GM21447 (cell line): Measurements from ENCODE around the gene AK3.
"Not testable (repeated sequence)": the region's sequence is repeated elsewhere in the genome, so short reads cannot be mapped to it uniquely, and the experiment has no call there.

Experiments
- ATAC-seq: cut with Tn5 transposase; IDR thresholded peaks from one replicate; pipeline ENCODE4 v1.9.1; 2021; ENCODE audit not compliant: unreplicated experiment

Gene AK3

DNA sequence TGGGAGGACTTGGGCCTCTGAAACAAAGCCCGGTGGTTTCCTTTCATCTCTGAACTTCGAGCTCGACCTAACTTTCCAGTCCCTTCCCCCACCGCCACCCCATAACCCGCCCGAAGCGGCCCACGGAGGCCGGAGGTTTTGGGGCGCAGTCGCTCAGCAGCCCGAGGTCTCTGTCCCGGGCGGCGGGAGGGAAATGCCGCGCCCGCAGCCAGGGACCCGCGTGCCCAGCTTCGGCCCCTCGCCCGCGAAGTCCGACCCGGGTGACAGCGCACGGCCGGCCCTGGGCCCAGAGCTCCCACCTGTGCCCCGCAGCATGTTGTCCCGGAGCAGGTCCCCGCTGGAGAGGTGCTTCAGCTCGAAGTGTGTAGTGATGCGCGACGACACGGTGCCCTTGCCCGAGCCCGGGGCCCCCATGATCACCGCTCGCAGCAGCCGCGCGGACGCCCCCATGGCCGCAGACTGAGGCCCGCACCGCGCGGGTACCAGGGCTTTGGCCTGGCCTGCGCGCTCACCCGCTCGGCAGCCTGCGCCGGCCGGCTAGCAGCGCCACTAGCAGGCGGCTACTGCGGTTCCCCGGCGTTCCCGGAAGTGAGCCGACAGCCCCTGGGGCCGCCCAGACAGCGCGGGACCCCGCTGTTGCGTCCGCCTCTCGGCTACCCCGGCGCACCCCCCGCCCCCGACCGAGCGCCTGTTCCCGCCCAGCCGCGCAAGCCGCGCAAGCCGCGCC lies at the start of gene AK3:
AK3 (minus strand) TSS at position 565 of the 727 bp plus-strand sequence; CDS start at position 450, 115 bp downstream.
- ATAC-seq: peak; percentile 79

DNA sequence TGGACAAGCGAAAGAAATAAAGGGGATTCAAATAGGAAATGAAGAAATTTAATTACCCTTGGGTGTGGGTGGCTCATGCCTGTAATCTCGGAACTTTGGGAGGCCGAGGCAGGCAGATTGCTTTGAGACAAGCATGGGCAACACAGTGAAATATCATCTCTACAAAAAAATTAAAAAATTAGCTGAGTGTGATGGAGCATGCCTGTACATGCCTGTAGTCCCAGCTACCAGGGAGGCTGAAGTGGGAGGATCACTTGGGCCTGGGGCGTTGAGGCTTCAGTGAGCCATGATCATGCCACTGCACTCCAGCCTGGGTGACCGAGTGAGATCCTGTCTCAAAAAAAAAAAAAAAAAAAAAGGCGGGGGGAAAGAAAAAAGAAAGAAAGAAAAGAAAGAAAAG lies 47.7 kb upstream of the AK3 start:
- no peak for ATAC-seq

DNA sequence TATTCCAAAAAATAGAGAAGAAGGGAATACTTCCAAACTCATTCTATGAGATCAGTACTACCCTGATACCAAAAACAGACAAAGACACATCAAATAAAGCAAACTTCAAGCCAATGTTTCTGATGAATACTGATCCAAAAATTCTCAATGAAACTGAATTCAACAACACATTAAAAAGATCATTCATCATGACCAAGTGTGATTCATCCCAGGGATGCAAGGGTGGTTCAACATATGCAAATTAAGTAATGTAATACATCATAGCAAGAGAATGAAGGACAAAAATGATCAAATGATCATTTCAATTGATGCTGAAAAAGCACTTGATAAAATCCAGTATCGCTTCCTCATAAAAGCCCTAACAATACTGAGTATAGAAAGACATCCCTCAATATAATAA lies 46.9 kb upstream of the AK3 start:
- no peak for ATAC-seq

DNA sequence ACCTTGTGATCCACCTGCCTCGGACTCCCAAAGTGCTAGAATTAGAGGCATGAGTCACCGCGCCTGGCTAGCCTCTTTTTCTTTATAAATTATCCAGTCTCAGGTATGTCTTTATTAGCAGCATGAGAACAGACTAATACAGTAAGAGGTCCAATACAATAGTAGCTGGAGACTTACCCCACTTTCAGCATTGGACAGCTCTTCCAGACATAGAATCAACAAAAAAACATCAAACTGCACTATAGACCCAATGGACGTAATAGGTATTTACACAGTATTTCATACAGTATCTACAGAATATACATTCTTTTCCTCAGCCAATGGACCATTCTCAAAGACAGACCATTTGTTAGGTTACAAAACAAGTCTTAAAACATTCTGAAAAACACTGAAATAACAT lies 45.6 kb upstream of the AK3 start:
- no peak for ATAC-seq

DNA sequence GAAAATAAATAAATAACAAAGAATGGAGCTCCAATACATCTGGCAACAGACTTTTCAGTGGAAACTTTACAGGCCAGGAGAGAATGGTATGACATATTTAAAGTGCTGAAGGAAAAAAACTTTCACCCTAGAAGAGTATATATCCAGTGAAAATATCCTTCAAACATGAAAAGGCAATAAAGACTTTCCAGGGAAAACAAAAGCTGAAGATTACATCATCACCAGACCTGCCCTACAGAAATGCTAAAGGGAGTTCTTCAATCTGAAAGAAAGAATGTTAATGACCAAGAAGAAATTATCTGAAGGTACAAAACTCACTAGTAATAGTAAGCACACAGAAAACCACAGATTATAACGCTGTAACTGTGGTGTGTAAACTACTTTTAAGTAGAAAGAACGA lies 43.4 kb upstream of the AK3 start:
- ATAC-seq: no peak

DNA sequence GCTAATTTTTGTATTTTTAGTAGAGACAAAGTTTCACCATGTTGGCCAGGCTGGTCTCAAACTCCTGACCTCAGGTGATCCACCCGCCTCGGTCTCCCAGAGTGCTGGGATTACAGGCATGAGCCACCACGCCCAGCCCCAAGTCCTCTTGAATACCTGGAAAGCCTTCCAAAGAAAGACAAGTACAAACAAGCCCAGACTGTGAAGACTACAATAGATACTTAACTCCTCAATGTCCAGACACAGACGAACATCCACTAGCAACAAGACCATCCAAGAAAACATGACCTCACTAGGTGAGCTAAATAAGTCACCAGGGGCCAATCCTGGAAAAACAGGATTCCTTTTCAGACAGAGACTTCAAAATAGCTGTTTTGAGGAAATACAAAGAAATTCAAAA lies 42.2 kb upstream of the AK3 start:
- not testable (repeated sequence) for ATAC-seq

DNA sequence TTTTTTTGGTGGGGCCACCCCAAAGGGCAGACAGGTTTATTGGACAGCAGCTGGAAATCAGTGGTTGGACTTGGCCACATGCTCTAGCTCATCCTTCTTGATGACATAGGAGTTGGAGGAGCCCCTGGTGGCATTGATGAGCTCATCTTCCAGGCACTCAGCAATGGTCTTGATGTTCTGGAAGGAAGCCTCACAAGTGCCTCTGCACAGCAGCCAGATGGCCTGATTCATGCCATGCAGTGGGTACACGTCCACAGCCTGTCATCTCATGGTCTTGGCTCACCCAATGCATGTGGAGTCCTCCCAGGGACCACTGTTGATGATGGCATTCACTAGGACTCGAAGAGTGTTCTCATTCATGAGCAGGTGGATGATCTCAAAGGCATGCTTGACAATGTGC lies 40.4 kb upstream of the AK3 start:
- no peak for ATAC-seq

DNA sequence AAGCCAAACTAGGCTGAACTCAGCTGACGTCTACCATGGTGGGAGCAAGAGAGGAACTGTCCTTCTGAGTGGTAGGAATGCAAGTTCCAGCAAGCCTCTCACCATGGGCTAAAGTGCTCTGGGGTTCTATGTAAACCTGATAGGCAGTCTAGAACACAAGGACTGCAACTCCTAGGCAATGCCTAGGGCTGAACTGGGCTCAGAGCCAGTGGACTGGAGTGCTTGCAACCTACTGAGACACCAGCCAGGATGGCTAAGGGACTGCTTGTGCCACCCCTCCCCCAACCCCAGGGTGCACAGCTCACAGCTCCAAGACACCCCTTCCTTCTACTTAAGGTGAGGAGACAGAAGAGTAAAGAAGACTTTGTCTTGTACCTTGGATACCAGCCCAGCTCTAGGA lies 39.6 kb upstream of the AK3 start:
- ATAC-seq: no peak

DNA sequence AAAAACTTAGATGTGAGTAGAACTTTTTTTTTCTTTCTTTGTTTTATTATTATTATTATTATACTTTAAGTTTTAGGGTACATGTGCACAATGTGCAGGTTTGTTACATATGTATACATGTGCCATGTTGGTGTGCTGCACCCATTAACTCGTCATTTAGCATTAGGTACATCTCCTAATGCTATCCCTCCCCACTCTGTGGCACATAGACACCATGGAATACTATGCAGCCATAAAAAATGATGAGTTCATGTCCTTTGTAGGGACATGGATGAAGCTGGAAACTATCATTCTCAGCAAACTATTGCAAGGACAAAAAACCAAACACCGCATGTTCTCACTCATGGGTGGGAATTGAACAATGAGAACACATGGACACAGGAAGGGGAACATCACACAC lies 34.0 kb upstream of the AK3 start:
- ATAC-seq: not testable (repeated sequence)

DNA sequence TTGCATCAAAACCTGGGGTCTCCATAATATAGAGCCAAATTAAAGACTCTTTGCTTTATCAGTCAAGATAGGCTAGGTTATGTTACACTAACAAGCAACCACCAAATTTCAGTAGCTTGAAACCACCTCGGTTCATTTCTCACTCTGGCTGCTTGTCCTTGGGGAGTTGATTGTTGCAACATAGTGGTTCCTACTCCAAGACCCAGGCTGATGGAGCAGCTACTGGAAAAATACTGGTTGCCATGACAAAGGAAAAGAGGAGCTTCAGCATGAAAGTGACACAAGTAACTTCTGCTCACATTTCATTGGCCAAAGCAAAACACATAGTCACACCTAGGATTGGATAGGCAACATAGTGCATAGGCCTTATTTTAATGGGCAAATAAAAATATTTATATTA lies 33.2 kb upstream of the AK3 start:
- no peak for ATAC-seq

DNA sequence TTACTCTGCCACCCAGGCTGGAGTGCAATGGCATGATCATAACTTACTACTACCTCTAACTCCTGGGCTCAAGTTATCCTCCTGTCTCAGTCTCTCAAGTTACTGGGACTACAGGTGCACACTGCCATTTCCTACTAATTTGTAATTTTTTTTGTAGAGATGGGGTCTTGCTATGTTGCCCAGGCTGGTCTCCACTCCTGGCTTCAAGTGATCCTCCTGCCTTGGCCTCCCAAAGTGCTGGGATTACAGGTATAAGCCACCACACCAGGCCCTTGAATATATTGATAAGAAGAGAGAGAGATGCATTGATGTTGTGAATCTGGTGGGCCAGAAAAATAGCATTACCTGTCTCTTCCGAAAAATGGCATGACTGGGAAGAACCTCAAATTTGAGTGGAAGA lies 30.8 kb upstream of the AK3 start:
- no peak for ATAC-seq

DNA sequence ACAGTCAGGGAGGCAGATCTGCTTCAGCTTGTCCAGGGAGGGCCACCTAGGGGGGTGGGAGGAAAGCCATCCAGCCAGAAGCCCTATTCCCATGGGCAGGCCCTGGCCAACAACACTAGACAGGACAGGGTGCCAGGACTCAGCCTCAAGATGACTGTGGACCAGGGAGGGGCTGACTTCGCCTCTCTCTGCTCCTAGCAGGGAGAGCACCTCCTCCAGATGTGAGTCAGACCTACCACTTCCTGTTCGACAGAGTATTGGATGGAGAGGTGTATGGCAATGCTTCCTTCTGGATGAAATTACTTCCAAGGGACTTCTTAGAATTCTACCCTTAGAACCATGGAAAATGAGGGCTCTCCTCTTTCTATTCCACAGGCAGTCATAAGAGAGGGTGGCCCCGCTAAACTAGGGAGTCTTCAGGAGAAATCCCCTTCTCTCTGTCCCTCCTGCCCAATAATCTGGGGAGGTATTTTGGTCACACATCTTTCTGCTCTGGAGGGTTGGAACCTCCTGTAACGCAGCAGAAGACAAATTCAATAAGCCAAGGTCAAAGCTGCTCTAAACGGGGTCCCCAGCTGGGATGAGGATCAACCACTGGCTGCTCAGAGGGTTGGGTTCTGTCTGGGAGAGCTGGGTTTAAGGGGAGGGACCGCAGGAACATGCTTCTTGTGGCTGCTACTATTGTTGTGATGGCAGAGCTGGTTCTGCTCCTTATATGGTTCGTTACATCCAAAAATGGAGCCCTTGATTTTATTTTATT lies 28.5 kb upstream of the AK3 start:
- ATAC-seq: no peak

DNA sequence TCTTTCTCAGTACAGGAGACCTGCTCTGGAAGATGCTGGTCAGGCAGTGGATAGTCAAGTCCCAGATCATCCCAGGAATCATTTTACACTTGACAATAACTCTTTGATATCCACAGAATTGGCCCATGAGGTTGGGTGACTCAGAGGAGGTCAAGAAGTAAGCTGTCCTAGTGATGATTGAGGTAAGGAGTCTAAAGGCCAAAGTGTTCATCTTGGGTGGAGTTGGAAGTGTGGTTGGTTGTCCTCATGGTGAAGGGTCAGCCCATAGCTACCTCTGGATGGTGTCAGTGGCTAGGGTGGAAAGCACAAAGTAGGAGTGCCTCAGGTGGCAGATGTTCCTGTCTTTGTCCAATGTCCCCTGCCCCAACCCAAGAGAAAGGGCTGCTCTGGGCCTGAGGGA lies 27.7 kb upstream of the AK3 start:
- ATAC-seq: no peak

DNA sequence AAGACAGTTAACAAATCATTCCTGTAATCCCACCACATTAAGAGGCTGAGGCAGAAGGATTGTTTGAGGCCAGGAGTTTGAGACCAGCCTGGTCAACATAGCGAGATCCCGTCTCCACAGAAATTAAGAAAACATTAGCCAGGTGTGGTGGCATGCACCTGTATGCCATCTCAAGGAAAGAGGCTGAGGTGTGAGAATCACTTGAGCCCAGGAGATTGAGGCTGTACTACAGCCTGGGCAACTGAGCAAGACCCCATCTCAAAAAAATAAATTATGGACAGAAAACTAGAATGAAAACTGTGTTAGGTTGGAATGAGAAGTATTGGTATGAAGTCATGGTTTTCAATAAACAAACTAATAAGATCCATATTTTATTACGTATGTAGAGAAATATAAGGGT lies 23.0 kb upstream of the AK3 start:
- no peak for ATAC-seq

DNA sequence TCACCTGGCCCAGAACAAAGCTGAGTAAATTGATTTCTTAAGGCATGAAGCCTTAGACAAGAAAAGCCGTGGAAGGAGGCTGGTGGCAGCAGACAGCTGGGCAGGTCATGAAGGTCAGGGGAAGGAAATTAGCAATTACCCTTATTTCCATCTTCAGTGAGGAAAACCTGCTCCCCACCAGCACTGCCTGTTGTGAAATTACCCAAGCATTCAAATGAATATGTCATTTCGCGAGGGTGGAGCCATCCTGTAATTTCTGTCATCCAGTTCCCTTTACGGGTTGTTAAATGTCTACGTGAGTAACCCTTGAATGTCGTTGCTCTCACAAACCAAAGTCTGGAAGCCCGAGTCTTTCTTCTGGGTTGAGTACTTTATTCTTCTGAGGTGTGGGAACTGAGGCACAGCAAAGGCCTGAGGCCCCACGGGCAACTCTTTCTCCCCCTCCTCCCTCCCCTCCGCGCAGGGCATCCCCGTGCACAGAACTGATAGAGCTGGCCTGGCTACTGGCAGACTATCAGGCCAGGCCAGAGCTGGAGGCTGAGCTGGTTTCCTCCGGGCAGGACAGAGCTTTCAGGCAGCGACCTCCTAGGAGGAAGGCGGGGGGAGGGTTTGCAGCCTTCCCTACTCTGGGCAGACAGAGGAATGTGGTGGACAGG lies 22.0 kb upstream of the AK3 start:
- peak; percentile 16 for ATAC-seq

DNA sequence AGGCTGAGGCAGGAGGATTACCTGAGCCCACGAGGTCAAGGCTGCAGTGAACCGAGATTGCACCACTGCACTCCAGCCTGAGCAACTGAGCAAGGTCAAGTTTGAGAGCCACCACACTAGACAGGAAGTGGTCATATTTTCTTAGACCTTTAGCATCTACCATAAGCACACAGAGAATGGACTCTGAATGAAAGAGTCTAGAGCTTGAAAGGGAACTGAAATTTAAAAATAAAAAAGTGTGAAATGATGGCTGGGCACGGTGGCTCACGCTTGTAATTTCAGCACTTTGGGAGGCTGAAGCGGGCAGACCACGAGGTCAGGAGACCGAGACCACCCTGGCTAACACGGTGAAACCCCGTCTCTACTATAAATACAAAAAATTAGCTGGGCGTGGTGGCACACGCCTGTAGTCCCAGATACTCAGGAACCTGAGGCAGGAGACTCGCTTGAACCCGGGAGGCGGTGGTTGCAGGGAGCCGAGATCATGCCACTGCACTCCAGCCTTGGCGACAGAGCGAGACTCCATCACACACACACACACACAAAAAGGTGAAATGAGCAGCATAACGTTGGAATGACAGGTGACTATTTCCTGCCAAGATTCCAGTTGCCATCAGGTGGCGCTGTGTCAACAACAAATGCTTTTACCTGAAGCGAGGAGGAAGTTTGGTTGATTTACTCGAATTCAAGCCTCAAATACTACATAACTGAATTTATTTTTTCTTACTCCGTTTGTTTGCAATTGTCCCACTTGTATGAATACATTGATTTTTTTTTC lies 21.3 kb upstream of the AK3 start:
- ATAC-seq: peak; percentile 90

DNA sequence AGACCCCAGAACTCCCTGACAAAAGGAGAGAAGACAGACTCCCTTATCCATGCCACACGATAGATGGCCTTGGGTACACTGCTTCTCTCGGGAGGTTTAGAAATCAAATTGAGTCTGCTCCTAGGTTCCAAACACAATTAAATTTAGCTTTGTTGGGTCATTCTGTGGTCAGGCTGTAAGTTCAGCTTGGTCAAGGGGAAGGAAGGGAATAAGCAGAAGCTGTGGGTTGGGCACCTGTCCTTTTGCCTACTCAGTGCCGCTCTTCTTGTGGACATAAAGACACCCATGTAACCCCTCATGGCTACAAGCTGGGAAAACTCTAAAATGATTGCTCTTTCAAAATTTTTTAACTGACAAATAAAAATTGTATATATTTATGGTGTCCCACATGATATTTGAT lies 19.1 kb upstream of the AK3 start:
- ATAC-seq: no peak

DNA sequence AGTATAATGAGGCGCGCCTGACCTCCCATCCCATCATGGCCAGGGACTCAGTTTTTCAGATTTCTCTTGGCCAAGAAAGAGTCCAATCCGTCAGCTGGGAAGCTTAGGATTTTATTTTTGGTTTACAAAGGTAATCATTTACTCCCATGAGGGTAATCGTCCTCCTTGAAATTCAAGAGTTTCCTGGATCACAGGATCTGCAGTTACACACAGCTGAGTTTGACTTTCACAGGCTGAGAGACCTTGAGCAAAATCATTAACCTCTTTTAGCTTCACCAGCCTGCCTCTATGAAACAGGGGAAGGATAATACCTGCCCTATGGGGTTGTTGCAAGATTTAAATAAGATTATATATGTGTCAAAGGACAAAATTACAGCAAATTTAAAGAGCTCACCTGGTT lies 15.4 kb upstream of the AK3 start:
- no peak for ATAC-seq

DNA sequence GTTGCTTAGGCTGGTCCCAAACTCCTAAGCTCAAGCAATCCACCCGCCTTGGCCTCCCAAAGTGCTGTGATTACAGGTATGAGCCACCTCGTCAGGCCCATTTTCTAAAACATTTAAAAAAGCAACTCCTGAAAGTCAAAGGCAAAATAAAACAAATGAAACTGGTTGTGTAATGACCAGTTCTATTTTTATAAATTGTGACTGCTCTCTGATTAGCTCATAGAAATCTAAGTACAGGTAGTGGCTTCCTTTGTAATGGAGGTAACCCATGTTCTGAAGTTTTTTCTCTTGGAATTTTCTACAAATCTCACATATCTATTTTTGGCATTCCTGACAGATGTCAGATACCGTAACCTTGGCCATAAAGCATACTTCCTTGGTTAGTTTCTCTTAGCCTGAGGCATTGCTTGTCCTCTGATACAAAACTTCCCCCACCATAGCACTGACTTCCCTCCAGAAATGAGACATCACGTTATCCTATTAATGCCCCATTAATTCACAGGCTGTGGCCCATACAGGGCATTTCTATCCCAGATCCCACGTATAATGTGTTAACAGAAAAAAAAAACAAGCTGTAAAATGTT lies 14.1 kb upstream of the AK3 start:
- no peak for ATAC-seq

DNA sequence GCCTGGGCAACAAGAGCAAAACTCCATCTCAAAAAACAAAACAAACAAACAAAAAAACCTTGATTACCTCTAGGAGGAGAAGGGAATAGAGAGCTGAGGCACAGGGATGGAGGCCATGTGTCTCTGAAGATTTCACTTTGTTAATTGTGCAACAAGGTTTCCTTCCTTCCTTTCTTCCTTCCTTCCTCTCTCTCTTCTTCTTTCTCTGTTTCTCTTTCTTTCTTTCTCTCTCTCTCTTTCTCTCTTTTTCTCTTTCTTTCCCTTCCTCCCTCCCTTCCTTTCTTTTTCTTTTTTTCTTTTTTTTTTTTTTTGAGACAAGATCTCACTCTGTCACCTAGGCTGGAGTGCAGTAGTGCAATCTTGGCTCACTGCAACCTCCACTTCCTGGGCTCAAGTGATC lies 13.5 kb upstream of the AK3 start:
- ATAC-seq: not testable (repeated sequence)
